AG04449 (cell line): ENCODE measurements around the gene MPC1.

Experiments used
- CTCF ChIA-PET: fragments of 350-600 bp; formaldehyde crosslinking; extraction: SDS; loops from one replicate; lab custom pipeline; 2021; ENCODE audit warnings: antibody characterized with exemption; lab: Yijun Ruan, JAX
- POLR2A ChIA-PET: fragments of 400-600, 350-600 bp; formaldehyde crosslinking; extraction: SDS; loops from one replicate; lab custom pipeline; 2020; ENCODE audit warnings: antibody characterized with exemption, inconsistent platforms; lab: Yijun Ruan, JAX
- DNase-seq: peaks from one replicate; pipeline ENCODE4 v3.0.0-alpha.2; 2010; ENCODE audit warnings: low read depth, low spot score
- H3K4me3 ChIP-seq: 2 replicates; pipeline ENCODE4 v1.5.1; 2011; ENCODE audit warnings: low read depth, mild to moderate bottlenecking, control low read depth, low read length
- TF ChIP-seq, protein P1 (sequence below): IDR thresholded peaks from one replicate; pipeline ENCODE4 v1.5.1; 2011; ENCODE audit warnings: mild to moderate bottlenecking, moderate library complexity, low read length, control low read depth, inconsistent platforms; ENCODE audit not compliant: insufficient read depth; ENCODE audit errors: missing control alignments

The MPC1 gene

DNA sequence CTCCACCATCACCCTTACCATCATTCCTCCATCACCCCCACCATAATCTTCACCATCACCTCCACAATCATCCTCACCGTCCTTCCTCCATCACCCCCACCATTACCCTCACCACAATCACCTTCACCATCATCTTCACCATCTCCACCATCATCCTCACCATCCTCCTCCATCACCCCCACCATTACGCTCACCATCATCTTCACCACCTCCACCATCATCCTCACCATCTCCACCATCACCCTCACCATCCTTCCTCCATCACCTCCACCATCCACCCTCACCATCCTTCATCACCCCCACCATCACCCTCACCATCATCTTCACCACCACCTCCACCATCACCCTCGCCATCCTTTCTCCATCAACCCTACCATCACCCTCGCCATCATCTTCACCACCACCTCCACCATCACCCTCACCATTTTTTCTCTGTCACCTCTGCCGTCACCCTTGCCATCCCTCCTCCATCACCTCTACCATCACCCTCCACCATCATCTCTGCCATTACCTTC lies 33.1 kb upstream of the MPC1 start:
- ChIA-PET CTCF (no interaction called here), POLR2A (no interaction called here)
- TF ChIP-seq, protein P1, sequence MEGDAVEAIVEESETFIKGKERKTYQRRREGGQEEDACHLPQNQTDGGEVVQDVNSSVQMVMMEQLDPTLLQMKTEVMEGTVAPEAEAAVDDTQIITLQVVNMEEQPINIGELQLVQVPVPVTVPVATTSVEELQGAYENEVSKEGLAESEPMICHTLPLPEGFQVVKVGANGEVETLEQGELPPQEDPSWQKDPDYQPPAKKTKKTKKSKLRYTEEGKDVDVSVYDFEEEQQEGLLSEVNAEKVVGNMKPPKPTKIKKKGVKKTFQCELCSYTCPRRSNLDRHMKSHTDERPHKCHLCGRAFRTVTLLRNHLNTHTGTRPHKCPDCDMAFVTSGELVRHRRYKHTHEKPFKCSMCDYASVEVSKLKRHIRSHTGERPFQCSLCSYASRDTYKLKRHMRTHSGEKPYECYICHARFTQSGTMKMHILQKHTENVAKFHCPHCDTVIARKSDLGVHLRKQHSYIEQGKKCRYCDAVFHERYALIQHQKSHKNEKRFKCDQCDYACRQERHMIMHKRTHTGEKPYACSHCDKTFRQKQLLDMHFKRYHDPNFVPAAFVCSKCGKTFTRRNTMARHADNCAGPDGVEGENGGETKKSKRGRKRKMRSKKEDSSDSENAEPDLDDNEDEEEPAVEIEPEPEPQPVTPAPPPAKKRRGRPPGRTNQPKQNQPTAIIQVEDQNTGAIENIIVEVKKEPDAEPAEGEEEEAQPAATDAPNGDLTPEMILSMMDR = no peak
- no peak for DNase-seq
- H3K4me3 ChIP-seq = no peak overlapping the region

DNA sequence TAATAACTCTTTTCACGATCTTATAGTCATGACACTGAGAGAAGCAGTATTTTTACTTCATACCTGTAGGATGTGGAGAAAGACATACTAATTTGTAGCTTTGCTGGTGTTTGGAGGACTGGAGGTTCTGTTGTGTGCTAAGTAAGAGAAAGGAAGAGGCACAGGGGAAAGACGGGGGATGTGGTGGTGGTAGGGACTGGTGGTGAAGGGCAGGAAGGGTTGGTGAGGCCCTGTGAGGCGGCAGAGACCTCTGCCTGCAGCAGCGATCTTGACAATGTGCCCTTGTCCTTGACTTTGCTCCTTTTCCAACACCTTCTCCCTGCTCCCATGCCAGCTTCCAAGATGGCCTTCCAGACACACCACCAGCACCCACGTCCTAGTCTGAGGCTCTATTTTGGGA lies 32.6 kb upstream of the MPC1 start:
- CTCF ChIA-PET = no interaction called here
- H3K4me3 ChIP-seq = no peak overlapping the region
- TF ChIP-seq, protein P1 = no peak
- no peak for DNase-seq
- POLR2A ChIA-PET = no interaction called here

DNA sequence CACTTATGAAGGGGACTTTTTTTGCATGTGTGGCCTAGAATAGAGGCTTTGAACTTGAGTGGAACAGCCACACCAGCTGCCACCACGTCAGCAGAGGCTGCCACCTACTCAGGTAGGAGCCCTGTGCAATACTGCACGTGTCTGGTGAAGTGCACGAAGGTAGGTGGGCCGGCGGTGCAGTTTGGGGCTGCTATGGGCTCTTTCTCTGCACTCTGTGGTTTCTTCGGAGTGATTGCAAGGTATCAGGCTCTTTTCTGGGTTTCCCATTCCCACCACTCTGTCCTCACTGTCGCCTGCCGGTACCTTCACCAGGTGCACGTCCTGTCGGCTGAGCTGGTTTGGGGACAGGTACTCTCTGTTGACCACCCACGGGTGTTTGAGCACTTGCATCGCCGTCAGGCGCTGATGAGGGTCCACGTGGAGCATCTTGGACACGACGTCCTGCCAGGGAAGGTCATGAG lies 30.8 kb upstream of the MPC1 start:
- TF ChIP-seq, protein P1 = no peak
- H3K4me3 ChIP-seq = no peak overlapping the region
- POLR2A ChIA-PET = no interaction called here
- CTCF ChIA-PET = interaction anchor here (0.9 to 1.0 kb wide), 3 partner anchors 8 to 100 kb away, joined by 3 to 5 read pairs (median 4); no protein-coding TSS in a partner anchor
- no peak for DNase-seq

DNA sequence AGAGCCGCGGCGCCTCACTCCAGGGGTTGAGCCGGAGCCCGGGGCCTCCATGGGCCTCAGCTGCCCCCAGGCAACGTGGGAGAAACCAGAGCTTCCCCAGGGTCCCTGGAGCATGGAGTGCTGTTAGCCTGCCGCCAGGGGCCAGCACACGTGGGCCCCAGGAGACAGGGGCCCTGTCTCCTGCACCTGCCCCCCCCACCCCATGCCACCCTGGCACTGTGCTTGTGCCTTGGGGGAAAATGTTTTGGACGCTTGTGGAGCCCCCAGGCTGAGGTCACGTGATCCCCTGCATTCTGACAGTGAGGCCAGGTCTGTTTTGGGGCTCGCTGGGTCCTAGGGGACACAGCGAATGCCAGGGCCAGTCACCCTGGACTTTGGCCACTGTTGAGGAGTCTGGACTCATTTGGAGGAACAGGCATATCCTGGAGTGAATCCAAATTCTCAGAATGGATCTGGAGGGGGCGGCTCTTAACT lies 30.2 kb upstream of the MPC1 start:
- ChIA-PET POLR2A (no interaction called here), CTCF (no interaction called here)
- no peak overlapping the region for H3K4me3 ChIP-seq
- TF ChIP-seq, protein P1 = no peak
- no peak for DNase-seq

DNA sequence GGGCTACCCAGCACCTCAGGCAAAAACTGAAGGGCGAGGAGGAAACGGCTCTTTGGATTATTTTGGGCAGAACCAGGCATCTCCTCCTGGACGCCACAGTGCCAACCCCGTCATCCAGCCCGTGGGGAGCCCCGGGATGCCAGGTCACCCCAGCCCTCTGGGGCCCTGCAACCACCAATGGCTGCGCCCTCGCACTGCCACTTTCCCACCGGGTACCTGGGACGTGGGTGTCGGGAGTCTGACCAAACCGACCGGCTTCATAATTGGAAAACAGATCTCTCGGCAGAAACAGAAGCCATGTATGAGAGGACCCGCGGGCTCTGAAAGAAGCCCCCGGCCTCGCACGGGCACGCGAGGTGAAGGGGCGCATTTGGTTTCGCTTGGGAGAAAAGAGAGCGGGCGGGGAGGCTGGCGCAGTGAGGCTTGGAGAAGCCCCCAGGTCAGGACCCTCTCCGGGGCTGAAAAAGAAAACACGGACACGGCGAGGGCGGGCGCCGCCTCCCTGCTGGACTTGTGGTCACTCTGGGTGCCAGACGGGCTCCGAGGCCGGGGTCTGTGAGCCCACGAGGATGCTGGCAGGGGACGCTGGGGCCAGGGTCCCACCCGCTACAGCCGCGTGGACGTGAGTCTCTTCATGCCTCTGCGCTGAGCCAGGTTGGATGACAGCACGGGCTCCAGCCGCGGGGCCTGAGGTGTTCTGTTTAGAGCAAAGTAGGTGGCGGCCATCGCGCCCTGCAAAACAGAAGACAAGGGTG lies 29.6 kb upstream of the MPC1 start:
- no peak overlapping the region for H3K4me3 ChIP-seq
- ChIA-PET POLR2A (no interaction called here), CTCF (interaction anchor here (1.2 kb wide), 1 partner anchor 9 kb away, joined by 3 read pairs; no protein-coding TSS in a partner anchor)
- DNase-seq = no peak
- TF ChIP-seq, protein P1 = no peak

DNA sequence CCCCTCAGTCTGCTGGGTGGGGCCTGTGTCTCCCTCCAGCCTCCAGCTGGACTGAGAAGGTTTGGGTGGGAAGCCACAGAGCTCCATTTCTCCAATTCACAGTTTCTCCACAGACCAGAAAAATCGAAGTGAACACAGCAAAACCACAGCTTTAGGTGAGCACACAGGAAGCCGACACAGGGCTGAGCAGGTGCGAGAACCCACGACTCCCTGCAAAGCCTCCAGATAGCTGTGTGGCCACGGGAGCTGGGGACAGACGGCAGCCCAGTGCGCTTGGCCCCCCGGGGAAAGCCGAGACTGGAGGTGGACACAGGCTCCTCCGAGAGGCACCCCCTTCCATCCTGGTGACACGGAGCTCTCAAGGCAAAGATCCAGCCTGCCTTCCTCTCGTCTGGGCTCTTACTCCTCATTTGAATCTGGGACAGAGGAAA lies 29.0 kb upstream of the MPC1 start:
- TF ChIP-seq, protein P1 = no peak
- DNase-seq = no peak
- no peak overlapping the region for H3K4me3 ChIP-seq
- POLR2A ChIA-PET = no interaction called here
- CTCF ChIA-PET = interaction anchor here (1.2 to 4.0 kb wide), 2 partner anchors 8 to 11 kb away, joined by 3 to 22 read pairs; no protein-coding TSS in a partner anchor
